ENCODE data around the gene EPB41L1. TPM values are rescaled to one million over a fixed set of nuclear protein-coding genes. Genes with fewer than 3 reads are reported as not detected.

The EPB41L1 gene
- total RNA-seq, 1 experiment from 2014 or later: 42.1 TPM

DNA sequence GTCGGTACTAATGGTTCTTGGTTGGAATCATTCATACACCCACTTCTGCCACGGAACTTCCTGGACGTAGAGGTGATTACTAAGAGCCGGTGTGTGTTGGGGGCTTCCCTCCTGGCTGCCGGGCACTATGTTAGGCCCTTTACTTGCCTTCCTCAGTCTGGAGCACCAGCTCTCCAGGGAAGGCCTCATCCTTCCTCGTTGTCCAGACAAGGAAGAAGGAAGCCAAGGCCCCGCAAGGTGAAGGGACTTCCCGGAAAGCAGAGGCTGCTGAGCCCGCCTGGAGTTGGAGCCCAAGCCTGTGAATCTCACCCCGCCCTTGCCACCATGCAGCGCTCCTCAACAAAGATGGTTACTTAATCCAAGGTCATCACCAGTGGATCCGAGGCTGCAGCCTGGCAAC is 107.9 kb downstream of the EPB41L1 start:
- Histone ChIP-seq H3K27me3 (ENCODE audit: insufficient read depth, low read length) (no peaks in the 10 kb centered on the region), H3K9ac (ENCODE audit: low read length) (no peak overlapping the region), H3K4me3 (replicated peaks in 1 of 2; ENCODE audit: low read depth in 1 of 2, low read length in 2 of 2) (no peak overlapping the region), H3K4me2 (ENCODE audit: low read length) (no peak overlapping the region), H3K4me1 (ENCODE audit: control insufficient read depth in 1 of 2, insufficient read depth in 2 of 2, low read length in 2 of 2) (no peaks in the 10 kb centered on the region), H3K9me3 (ENCODE audit: control insufficient read depth in 1 of 2, insufficient read depth in 1 of 2, low read depth in 1 of 2, low read length in 2 of 2) (no peaks in the 10 kb centered on the region), H3K27ac (ENCODE audit: low read depth, low read length) (no peak overlapping the region), H2AFZ (ENCODE audit: low read depth, low read length, poor library complexity, severe bottlenecking) (no peak overlapping the region), H3K9me2 (ENCODE audit: insufficient read depth) (no peaks in the 10 kb centered on the region), H4K20me1 (ENCODE audit: insufficient read depth) (no peaks in the 10 kb centered on the region), H3K36me3 (ENCODE audit: control insufficient read depth in 1 of 2, insufficient read depth in 2 of 2, low read length in 2 of 2) (no peaks in the 10 kb centered on the region), H3K79me2 (ENCODE audit: insufficient read depth, low read length) (no peaks in the 10 kb centered on the region)
- DNase-seq (ENCODE audit: low read depth, low spot score) (no peak), ATAC-seq (no peak)
- intact Hi-C loops (cut with micrococcal nuclease): no loop called here
- TF ChIP-seq EZH2 (IDR thresholded peaks at IDR 0.05) (no peak), CBX3 (IDR thresholded peaks at IDR 0.05; ENCODE audit: low read depth) (no peak), ELF1 (IDR thresholded peaks at IDR 0.05; ENCODE audit: borderline replicate concordance, low read depth) (no peak), ZFX (IDR thresholded peaks at IDR 0.05) (no peak), SRF (IDR thresholded peaks at IDR 0.05; ENCODE audit: low read depth) (no peak), RAD21 (IDR thresholded peaks at IDR 0.05; ENCODE audit: low read depth) (no peak), SP1 (IDR thresholded peaks at IDR 0.05; ENCODE audit: low read depth) (no peak)
- TF ChIP-seq, protein P1, sequence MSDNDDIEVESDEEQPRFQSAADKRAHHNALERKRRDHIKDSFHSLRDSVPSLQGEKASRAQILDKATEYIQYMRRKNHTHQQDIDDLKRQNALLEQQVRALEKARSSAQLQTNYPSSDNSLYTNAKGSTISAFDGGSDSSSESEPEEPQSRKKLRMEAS (IDR thresholded peaks at IDR 0.05): no peak
- BruUV-seq (replicated peaks): no TSS peak
- RAD21 ChIA-PET (ENCODE audit: low non-redundant PET in 1 of 2, low total read pairs in 2 of 2, uncharacterized antibody in 2 of 2, unreplicated experiment in 2 of 2): no interaction called here
- CTCF ChIA-PET: no interaction called here
- POLR2A ChIA-PET: no interaction called here

DNA sequence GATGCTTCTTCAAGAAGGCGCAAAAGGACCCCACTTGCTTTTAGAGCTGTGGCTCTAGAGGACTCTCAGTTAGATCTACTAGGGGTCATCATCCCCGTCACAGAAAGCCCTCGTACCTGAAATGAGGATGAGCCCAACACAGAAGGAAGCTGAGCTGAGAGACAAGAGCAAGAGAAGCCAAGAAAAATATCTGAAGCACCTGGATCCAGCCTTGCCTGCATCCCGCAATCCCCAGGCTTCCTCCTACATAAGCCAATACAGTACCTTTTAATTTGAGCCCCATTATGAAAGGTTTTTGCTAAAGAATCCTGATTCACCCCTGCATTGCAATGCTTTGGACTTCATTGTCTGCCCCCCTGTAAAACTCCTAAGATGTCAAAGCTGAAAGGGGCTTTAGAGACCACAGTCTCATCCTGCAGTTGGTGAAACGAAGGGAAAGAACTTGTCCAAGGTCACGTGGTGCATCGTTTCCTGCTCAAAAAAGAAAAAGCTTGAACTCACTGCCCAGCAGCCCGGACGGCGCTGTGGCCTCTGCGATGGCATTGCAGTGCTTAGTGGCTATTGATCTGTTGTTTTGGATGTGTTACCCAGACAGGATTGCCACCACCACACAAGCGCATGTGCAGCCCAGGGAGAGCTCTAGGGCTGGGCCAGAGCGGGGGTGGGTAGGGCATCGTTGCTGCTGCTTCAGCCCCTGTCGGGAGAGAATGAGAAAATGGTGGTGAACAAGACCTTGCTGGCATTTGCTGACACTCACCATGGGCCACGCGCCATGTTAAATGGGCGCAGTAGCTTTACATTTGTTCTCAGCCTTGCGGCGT is 110.1 kb downstream of the EPB41L1 start:
- Histone ChIP-seq H3K9me3 (ENCODE audit: control insufficient read depth in 1 of 2, insufficient read depth in 1 of 2, low read depth in 1 of 2, low read length in 2 of 2) (no peaks in the 10 kb centered on the region), H2AFZ (ENCODE audit: low read depth, low read length, poor library complexity, severe bottlenecking) (no peak overlapping the region), H3K4me3 (replicated peaks in 1 of 2; ENCODE audit: low read depth in 1 of 2, low read length in 2 of 2) (no peak overlapping the region), H3K27ac (ENCODE audit: low read depth, low read length) (no peak overlapping the region), H3K4me2 (ENCODE audit: low read length) (no peak overlapping the region), H3K79me2 (ENCODE audit: insufficient read depth, low read length) (no peaks in the 10 kb centered on the region), H3K4me1 (ENCODE audit: control insufficient read depth in 1 of 2, insufficient read depth in 2 of 2, low read length in 2 of 2) (no peaks in the 10 kb centered on the region), H4K20me1 (ENCODE audit: insufficient read depth) (no peaks in the 10 kb centered on the region), H3K27me3 (ENCODE audit: insufficient read depth, low read length) (no peaks in the 10 kb centered on the region), H3K9ac (ENCODE audit: low read length) (no peak overlapping the region), H3K9me2 (ENCODE audit: insufficient read depth) (no peaks in the 10 kb centered on the region), H3K36me3 (ENCODE audit: control insufficient read depth in 1 of 2, insufficient read depth in 2 of 2, low read length in 2 of 2) (no peaks in the 10 kb centered on the region)
- TF ChIP-seq RAD21 (IDR thresholded peaks at IDR 0.05; ENCODE audit: low read depth): no peak
- TF ChIP-seq, protein P2, sequence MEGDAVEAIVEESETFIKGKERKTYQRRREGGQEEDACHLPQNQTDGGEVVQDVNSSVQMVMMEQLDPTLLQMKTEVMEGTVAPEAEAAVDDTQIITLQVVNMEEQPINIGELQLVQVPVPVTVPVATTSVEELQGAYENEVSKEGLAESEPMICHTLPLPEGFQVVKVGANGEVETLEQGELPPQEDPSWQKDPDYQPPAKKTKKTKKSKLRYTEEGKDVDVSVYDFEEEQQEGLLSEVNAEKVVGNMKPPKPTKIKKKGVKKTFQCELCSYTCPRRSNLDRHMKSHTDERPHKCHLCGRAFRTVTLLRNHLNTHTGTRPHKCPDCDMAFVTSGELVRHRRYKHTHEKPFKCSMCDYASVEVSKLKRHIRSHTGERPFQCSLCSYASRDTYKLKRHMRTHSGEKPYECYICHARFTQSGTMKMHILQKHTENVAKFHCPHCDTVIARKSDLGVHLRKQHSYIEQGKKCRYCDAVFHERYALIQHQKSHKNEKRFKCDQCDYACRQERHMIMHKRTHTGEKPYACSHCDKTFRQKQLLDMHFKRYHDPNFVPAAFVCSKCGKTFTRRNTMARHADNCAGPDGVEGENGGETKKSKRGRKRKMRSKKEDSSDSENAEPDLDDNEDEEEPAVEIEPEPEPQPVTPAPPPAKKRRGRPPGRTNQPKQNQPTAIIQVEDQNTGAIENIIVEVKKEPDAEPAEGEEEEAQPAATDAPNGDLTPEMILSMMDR (IDR thresholded peaks at IDR 0.05 in 2 of 3, conservative IDR thresholded peaks at IDR 0.05 in 1 of 3; ENCODE audit: borderline replicate concordance in 1 of 3, insufficient read depth in 1 of 3, low read depth in 2 of 3, low read length in 2 of 3): no peak
- no peak for TF ChIP-seq ZFX (IDR thresholded peaks at IDR 0.05)
- no peak for TF ChIP-seq EGR1 (IDR thresholded peaks at IDR 0.05; ENCODE audit: low read depth)
- TF ChIP-seq, protein P3, sequence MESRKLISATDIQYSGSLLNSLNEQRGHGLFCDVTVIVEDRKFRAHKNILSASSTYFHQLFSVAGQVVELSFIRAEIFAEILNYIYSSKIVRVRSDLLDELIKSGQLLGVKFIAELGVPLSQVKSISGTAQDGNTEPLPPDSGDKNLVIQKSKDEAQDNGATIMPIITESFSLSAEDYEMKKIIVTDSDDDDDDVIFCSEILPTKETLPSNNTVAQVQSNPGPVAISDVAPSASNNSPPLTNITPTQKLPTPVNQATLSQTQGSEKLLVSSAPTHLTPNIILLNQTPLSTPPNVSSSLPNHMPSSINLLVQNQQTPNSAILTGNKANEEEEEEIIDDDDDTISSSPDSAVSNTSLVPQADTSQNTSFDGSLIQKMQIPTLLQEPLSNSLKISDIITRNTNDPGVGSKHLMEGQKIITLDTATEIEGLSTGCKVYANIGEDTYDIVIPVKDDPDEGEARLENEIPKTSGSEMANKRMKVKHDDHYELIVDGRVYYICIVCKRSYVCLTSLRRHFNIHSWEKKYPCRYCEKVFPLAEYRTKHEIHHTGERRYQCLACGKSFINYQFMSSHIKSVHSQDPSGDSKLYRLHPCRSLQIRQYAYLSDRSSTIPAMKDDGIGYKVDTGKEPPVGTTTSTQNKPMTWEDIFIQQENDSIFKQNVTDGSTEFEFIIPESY (IDR thresholded peaks at IDR 0.05; ENCODE audit: extremely low read depth, insufficient replicate concordance, low read length): no peak
- TF ChIP-seq POLR2A (IDR thresholded peaks at IDR 0.05; ENCODE audit: borderline replicate concordance, extremely low read depth, insufficient read depth, insufficient read length): no peak
- TF ChIP-seq SIN3A (IDR thresholded peaks at IDR 0.05; ENCODE audit: low read depth): no peak
- TF ChIP-seq YY1 (IDR thresholded peaks at IDR 0.05; ENCODE audit: extremely low read depth, insufficient replicate concordance, low read depth, low read length): no peak
- BruUV-seq (replicated peaks): no TSS peak
- ChIA-PET RAD21 (ENCODE audit: low non-redundant PET in 1 of 2, low total read pairs in 2 of 2, uncharacterized antibody in 2 of 2, unreplicated experiment in 2 of 2) (no interaction called here), CTCF (interaction anchor here (0.7 kb wide), 1 partner anchor 135 kb away, joined by 3 read pairs; no protein-coding TSS in a partner anchor), POLR2A (no interaction called here)
- DNase-seq (ENCODE audit: low read depth, low spot score) (no peak), ATAC-seq (no peak)
- intact Hi-C loops (cut with micrococcal nuclease): no loop called here
